Coronary artery (tissue), 2 donors: ENCODE data around the gene AK8.

Experiments
- DNase-seq: peaks from one replicate; pipeline ENCODE4 v3.0.0-alpha.2; 2017; ENCODE audit warnings: low spot score
- H3K27ac ChIP-seq, 2 donors: fragments of 200-600 bp; sonication (generic); one replicate each; pipeline ENCODE4 v1.5.1; 2016 to 2019
- H3K4me3 ChIP-seq: fragments of 200-600 bp; sonication (generic); 2 replicates; pipeline ENCODE4 v1.5.1; 2016; ENCODE audit warnings: mild to moderate bottlenecking, moderate library complexity
- CTCF ChIP-seq: fragments of 200-600 bp; sonication (generic); IDR thresholded peaks from one replicate; pipeline ENCODE4 v1.5.1; 2019; ENCODE audit warnings: antibody characterized with exemption

The AK8 gene

GRCh38 chr9:132762896-132763295 is 115.2 kb downstream of the AK8 start:
- Histone ChIP-seq H3K27ac (no peak overlapping the region), H3K4me3 (no peak overlapping the region)
- no peak for DNase-seq
- TF ChIP-seq CTCF: no peak

GRCh38 chr9:132761602-132762001 is 116.5 kb downstream of the AK8 start:
- H3K27ac ChIP-seq: no peak overlapping the region
- DNase-seq: no peak
- H3K4me3 ChIP-seq: no peak overlapping the region
- TF ChIP-seq CTCF: no peak

GRCh38 chr9:132760057-132760456 is 118.0 kb downstream of the AK8 start:
- no peak overlapping the region for H3K4me3 ChIP-seq
- H3K27ac ChIP-seq: no peak overlapping the region
- TF ChIP-seq CTCF: no peak
- no peak for DNase-seq

- no peak overlapping the region for H3K4me3 ChIP-seq
- no peak for DNase-seq
- no peak for TF ChIP-seq CTCF
- no peak overlapping the region for H3K27ac ChIP-seq
These were observed 121.1 kb downstream of the AK8 start for GRCh38 chr9:132757016-132757415.

- DNase-seq: no peak
- Histone ChIP-seq H3K27ac (no peak overlapping the region), H3K4me3 (no peak overlapping the region)
- no peak for TF ChIP-seq CTCF
These were observed 121.8 kb downstream of the AK8 start for GRCh38 chr9:132756214-132756845.

- Histone ChIP-seq H3K27ac (no peak overlapping the region), H3K4me3 (no peak overlapping the region)
- TF ChIP-seq CTCF: no peak
- DNase-seq: no peak
These were observed 123.0 kb downstream of the AK8 start for GRCh38 chr9:132755096-132755495.

GRCh38 chr9:132754236-132754635 is 123.8 kb downstream of the AK8 start:
- no peak overlapping the region for H3K27ac ChIP-seq
- peak; percentile 40 for DNase-seq
- no peak for TF ChIP-seq CTCF
- H3K4me3 ChIP-seq: no peak overlapping the region
